Ishikawa (cell line): ENCODE measurements around the gene NECAB2.

ENCODE experiments used
- CEBPB ChIP-seq: IDR thresholded peaks from 2 replicates; pipeline ENCODE4 v1.6.1; 2012
- CREB1 ChIP-seq: IDR thresholded peaks from 2 replicates; pipeline ENCODE4 v1.6.1; 2012; ENCODE audit warnings: low read depth
- EGR1 ChIP-seq: IDR thresholded peaks from 2 replicates; pipeline ENCODE4 v1.6.1; 2012
- EP300 ChIP-seq: IDR thresholded peaks from 2 replicates; pipeline ENCODE4 v1.6.1; 2012; ENCODE audit warnings: borderline replicate concordance
- FOXM1 ChIP-seq: IDR thresholded peaks from 2 replicates; pipeline ENCODE4 v1.6.1; 2012; ENCODE audit warnings: low read depth, borderline replicate concordance
- NFIC ChIP-seq: IDR thresholded peaks from 2 replicates; pipeline ENCODE4 v1.6.1; 2012
- RAD21 ChIP-seq: IDR thresholded peaks from 2 replicates; pipeline ENCODE4 v1.6.1; 2012; ENCODE audit warnings: low read depth
- REST ChIP-seq: IDR thresholded peaks from 2 replicates; pipeline ENCODE4 v1.6.1; 2012; ENCODE audit warnings: low read depth, mild to moderate bottlenecking
- TAF1 ChIP-seq: IDR thresholded peaks from 2 replicates; pipeline ENCODE4 v1.6.1; 2012; ENCODE audit warnings: low read depth, mild to moderate bottlenecking
- TCF12 ChIP-seq: IDR thresholded peaks from 2 replicates; pipeline ENCODE4 v1.6.1; 2012; ENCODE audit warnings: low read depth
- TEAD4 ChIP-seq: IDR thresholded peaks from 2 replicates; pipeline ENCODE4 v1.6.1; 2012
- USF1 ChIP-seq: IDR thresholded peaks from 2 replicates; pipeline ENCODE4 v1.6.1; 2012
- YY1 ChIP-seq: IDR thresholded peaks from 2 replicates; pipeline ENCODE4 v1.6.1; 2012; ENCODE audit warnings: low read depth
- ZBTB7A ChIP-seq: IDR thresholded peaks from 2 replicates; pipeline ENCODE4 v1.6.1; 2012; ENCODE audit warnings: low read depth
- TF ChIP-seq, protein P1 (sequence below): IDR thresholded peaks from 2 replicates; pipeline ENCODE4 v1.6.1; 2012

Gene NECAB2

GRCh38 chr16:83967838-83968305 lies at the start of gene NECAB2:
Gene NECAB2, plus strand, starts transcription at chr16:83968244. Its CDS starts 405 bp downstream, at chr16:83968649.
- no peak for TF ChIP-seq TEAD4
- no peak for TF ChIP-seq USF1
- TF ChIP-seq EP300 = no peak
- TF ChIP-seq NFIC = no peak
- peak; percentile 80 for TF ChIP-seq RAD21
- TF ChIP-seq, protein P1, sequence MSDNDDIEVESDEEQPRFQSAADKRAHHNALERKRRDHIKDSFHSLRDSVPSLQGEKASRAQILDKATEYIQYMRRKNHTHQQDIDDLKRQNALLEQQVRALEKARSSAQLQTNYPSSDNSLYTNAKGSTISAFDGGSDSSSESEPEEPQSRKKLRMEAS = no peak
- TF ChIP-seq EGR1 = peak; percentile 68

DNA sequence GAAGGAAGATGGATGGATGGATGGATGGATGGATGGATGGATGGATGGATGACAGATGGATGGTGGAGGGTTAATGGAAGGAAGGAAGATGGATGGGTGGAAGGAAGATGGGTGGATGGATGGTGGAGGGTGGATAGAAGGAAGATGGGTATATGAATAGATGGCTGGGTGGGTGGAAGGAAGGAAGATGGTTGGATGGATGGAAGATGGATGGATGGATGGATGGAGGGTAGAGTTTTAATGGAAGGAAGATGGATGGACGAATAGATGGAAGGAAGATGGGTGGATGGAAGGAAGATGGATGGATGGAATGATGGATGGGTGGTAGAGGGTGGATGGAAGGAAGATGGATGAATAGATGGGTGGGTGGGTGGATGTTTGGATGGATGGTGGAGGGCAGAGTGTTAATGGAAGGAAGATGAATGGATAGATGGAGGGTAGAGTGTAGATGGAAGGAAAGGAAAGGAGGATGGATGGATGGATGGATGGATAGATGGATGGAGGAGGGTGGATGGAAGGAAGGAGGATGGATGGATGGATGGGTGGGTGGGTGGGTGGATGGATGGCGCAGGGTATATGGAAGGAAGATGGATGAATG lies 47.1 kb upstream of the NECAB2 start:
- TF ChIP-seq TCF12 (no peak), EP300 (no peak), CEBPB (no peak), EGR1 (no peak), FOXM1 (no peak), YY1 (no peak), TEAD4 (no peak), CREB1 (no peak), ZBTB7A (no peak), USF1 (no peak), REST (no peak), NFIC (no peak), TAF1 (no peak), RAD21 (no peak)
- TF ChIP-seq, protein P1 = no peak

DNA sequence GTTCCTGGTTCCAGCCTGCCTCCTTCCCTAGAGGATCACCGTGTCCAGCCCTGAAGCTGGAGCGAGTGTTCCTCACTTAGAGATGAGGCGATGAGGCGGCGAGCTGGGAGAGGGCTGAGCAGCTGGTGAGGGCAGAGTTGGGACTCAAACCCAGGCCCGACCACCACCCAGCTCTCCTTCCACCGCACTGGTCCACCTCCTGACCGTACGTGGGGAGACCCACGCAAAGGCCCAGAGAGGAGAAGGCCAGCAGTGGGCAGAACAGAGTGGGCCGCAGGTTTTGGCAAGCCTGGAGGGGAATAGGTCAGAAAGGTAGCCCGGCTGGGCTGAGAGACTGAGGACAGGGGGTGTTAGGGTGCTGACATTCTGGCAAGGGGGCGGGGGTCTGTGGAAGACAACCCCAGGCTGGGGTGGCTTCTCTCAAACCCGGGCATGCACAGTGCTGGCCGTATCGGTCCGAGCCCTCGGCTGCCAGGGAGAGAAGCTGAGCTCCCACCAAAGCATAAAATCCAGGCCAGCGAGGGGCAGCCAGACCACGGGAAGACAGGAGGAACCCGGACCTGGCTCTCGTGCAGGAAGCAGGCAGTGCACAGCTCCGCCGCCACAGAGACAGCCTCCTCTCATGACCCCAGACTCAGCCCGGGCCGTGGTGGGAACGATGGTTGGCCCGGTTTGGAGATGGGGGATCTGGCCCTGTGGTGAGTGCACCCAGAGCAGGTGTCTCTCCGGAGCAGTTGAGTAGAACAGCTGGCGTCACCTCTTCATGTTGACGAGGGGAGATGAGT lies 44.3 kb upstream of the NECAB2 start:
- TF ChIP-seq TEAD4 (no peak), REST (no peak), ZBTB7A (no peak), YY1 (no peak), RAD21 (no peak), EGR1 (no peak), NFIC (no peak), EP300 (no peak)
- TF ChIP-seq, protein P1 = no peak

GRCh38 chr16:83924686-83925085 lies 43.4 kb upstream of the NECAB2 start:
- TF ChIP-seq REST = no peak
- TF ChIP-seq, protein P1 = no peak
